Measurements from ENCODE around the gene FREM1.

- TF ChIP-seq, protein P1, sequence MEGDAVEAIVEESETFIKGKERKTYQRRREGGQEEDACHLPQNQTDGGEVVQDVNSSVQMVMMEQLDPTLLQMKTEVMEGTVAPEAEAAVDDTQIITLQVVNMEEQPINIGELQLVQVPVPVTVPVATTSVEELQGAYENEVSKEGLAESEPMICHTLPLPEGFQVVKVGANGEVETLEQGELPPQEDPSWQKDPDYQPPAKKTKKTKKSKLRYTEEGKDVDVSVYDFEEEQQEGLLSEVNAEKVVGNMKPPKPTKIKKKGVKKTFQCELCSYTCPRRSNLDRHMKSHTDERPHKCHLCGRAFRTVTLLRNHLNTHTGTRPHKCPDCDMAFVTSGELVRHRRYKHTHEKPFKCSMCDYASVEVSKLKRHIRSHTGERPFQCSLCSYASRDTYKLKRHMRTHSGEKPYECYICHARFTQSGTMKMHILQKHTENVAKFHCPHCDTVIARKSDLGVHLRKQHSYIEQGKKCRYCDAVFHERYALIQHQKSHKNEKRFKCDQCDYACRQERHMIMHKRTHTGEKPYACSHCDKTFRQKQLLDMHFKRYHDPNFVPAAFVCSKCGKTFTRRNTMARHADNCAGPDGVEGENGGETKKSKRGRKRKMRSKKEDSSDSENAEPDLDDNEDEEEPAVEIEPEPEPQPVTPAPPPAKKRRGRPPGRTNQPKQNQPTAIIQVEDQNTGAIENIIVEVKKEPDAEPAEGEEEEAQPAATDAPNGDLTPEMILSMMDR (IDR thresholded peaks at IDR 0.05; ENCODE audit: low read length), result no peak
- TF ChIP-seq EZH2 (IDR thresholded peaks at IDR 0.05; ENCODE audit: borderline replicate concordance, low read length), result no peak
Measured at GRCh38 chr9:14913366-14913765, 3.1 kb upstream of the FREM1 start.
